HepG2 (cell line): ENCODE data around the gene EEF1AKMT4. TPM values are rescaled to one million over a fixed set of nuclear protein-coding genes. Genes with fewer than 3 reads are reported as not detected.
A peak's percentile ranks its signal among the peaks of the same experiment; 100 is the strongest.

Experiments
- CENPT ChIP-seq: sonication (generic); formaldehyde crosslinking; IDR thresholded peaks from 2 replicates; pipeline ENCODE4 v1.8.0; 2022; ENCODE audit warnings: low read depth, mild to moderate bottlenecking, moderate library complexity, missing genetic modification reagents
- GABPA ChIP-seq, 2 experiments: IDR thresholded peaks; 2 replicates each; pipeline ENCODE4 v1.6.1; 2011 to 2016; ENCODE audit warnings: low read depth in 2 of 2, low read length in 1 of 2, missing biosample characterization in 1 of 2, missing genetic modification characterization in 1 of 2
- GFI1 ChIP-seq: sonication (generic); formaldehyde crosslinking; IDR thresholded peaks from 2 replicates; pipeline ENCODE4 v1.5.0; 2020; ENCODE audit warnings: missing genetic modification reagents, mild to moderate bottlenecking, borderline replicate concordance
- ISL2 ChIP-seq: sonication (generic); formaldehyde crosslinking; IDR thresholded peaks from 2 replicates; pipeline ENCODE4 v1.5.0; 2020; ENCODE audit warnings: missing genetic modification reagents
- PAX8 ChIP-seq: sonication (generic); formaldehyde crosslinking; IDR thresholded peaks from 2 replicates; pipeline ENCODE4 v1.8.0; 2022; ENCODE audit warnings: mild to moderate bottlenecking, missing genetic modification reagents, borderline replicate concordance
- REXO4 ChIP-seq: sonication (generic); formaldehyde crosslinking; IDR thresholded peaks from 2 replicates; pipeline ENCODE4 v1.8.0; 2022; ENCODE audit warnings: missing genetic modification reagents, mild to moderate bottlenecking, borderline replicate concordance
- RORA ChIP-seq: sonication (generic); formaldehyde crosslinking; IDR thresholded peaks from 2 replicates; pipeline ENCODE4 v1.5.0; 2020; ENCODE audit warnings: mild to moderate bottlenecking, missing genetic modification reagents, moderate library complexity
- SOX6 ChIP-seq, 2 experiments: fragments of 450-650 bp in 1 of 2; sonication (generic) in 1 of 2; formaldehyde crosslinking in 1 of 2; IDR thresholded peaks; 2 replicates each; pipeline versions ENCODE4 v1.4.0 to v1.6.1; 2017 to 2020; ENCODE audit warnings: antibody characterized with exemption in 1 of 2, mild to moderate bottlenecking in 1 of 2, missing genetic modification reagents in 1 of 2
- SP140L ChIP-seq: sonication (generic); formaldehyde crosslinking; IDR thresholded peaks from 2 replicates; pipeline ENCODE4 v1.4.0; 2020; ENCODE audit warnings: missing genetic modification reagents, borderline replicate concordance
- TP53 ChIP-seq: sonication (generic); formaldehyde crosslinking; conservative IDR thresholded peaks from 2 replicates; pipeline ENCODE4 v1.4.0; 2020; ENCODE audit warnings: missing genetic modification reagents
- ZFYVE20 ChIP-seq: sonication (generic); formaldehyde crosslinking; IDR thresholded peaks from 2 replicates; pipeline ENCODE4 v1.8.0; 2023; ENCODE audit warnings: low read depth, mild to moderate bottlenecking, moderate library complexity, missing genetic modification reagents, borderline replicate concordance
- ZIK1 ChIP-seq: sonication (generic); formaldehyde crosslinking; IDR thresholded peaks from 2 replicates; pipeline ENCODE4 v1.5.0; 2020; ENCODE audit warnings: mild to moderate bottlenecking, low read depth, missing genetic modification reagents, borderline replicate concordance
- ZNF101 ChIP-seq: sonication (generic); formaldehyde crosslinking; IDR thresholded peaks from 2 replicates; pipeline ENCODE4 v1.4.0; 2020; ENCODE audit warnings: mild to moderate bottlenecking, low read depth, missing genetic modification reagents, borderline replicate concordance
- ZNF317 ChIP-seq: sonication (generic); formaldehyde crosslinking; IDR thresholded peaks from 2 replicates; pipeline ENCODE4 v1.5.0; 2020; ENCODE audit warnings: mild to moderate bottlenecking, missing genetic modification reagents
- ZNF776 ChIP-seq: sonication (generic); formaldehyde crosslinking; IDR thresholded peaks from 2 replicates; pipeline ENCODE4 v1.4.0; 2020; ENCODE audit warnings: mild to moderate bottlenecking, missing genetic modification reagents
- ZSCAN20 ChIP-seq: sonication (generic); formaldehyde crosslinking; IDR thresholded peaks from 2 replicates; pipeline ENCODE4 v1.4.0; 2020; ENCODE audit warnings: missing genetic modification reagents, mild to moderate bottlenecking, borderline replicate concordance
- ZSCAN25 ChIP-seq: sonication (generic); formaldehyde crosslinking; IDR thresholded peaks from 2 replicates; pipeline ENCODE4 v1.8.0; 2022; ENCODE audit warnings: mild to moderate bottlenecking, missing genetic modification reagents
- polyA plus RNA-seq, 8 experiments: library from polyadenylated mRNA; depleted of rRNA in 3 of 8; stranded (reverse) in 7 of 8; unstranded in 1 of 8; fragments of >200 nt; fragmentation: Illumina TruSeq in 4 of 8; extraction: Trizol in 4 of 8; gene quantifications; 2 replicates each; pipeline versions ENCODE4 v1.2.1 to v1.2.3, GENCODE V29; 2011 to 2016; ENCODE audit warnings: low read depth in 4 of 8, missing spikeins in 1 of 8, mixed read lengths in 1 of 8; ENCODE audit not compliant: insufficient read depth in 1 of 8
- total RNA-seq, 5 experiments: library from RNA; depleted of rRNA; stranded (reverse); fragments of >200 nt; fragmentation: Illumina TruSeq; extraction: Trizol; gene quantifications; 2 replicates each; pipeline ENCODE4 v1.2.3, GENCODE V29; 2016; ENCODE audit warnings: low read depth in 1 of 5
- TF ChIP-seq, protein P1 (sequence below): sonication (generic); formaldehyde crosslinking; IDR thresholded peaks from 2 replicates; pipeline ENCODE4 v1.4.0; 2020; ENCODE audit warnings: missing genetic modification reagents, borderline replicate concordance
- TF ChIP-seq, protein P2 (sequence below): sonication (generic); formaldehyde crosslinking; IDR thresholded peaks from 2 replicates; pipeline ENCODE4 v1.9.0; 2021; ENCODE audit warnings: missing genetic modification reagents, mild to moderate bottlenecking, borderline replicate concordance

The EEF1AKMT4 gene
- total and polyA plus RNA-seq, 2 of the 13 experiments (the other 11 are each of a cell fraction or from before 2014, with no cell fraction given) = 13.1 to 15.8 TPM

DNA sequence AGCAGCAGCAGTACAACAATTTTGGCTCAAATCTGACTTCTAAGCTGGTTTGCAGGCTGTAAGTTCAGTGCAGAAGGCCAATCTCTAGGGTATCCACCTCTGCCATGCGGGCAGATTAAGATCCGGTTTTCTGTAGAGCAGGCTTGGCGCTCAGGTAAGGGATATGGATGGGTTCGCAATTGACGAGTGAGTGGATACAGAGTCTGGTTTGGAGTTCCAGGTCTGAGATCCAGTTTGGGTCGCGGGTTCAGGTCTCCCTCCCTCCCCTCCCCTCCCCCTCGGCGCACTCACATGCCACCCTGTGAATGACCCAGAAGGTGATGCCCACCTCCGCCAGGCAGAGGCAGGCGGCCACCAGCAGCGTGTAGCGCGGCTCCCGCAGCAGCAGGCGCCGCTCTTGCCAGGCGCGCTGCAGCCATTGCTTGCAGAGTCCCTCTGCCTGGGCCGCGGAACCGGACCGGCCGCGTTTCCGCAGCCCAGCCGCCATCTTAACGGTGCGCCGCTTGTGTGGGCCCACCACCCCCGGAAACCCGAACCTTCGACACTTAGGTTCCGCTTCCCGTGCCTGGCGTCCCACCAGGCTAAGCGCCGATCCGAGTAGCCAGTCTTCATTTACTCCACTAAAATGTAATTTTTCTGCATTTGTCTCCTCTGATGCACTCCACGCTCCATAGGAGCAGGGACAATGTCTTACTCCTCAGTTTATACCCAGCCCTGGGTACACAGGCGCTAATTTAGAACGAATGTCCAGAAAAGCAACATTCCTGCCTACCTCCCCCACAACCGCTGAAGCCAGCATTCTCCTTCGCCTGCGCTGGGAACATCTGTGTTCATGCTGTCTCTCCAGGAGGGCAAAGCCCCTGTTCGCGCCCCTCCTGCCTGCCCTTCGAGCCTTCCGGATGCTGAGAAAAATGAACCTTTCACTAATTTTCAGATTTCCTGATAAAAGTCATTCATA lies 739 bp upstream of the EEF1AKMT4 start, which contains the start of gene ALG3 (continued):
- TF ChIP-seq, protein P1, sequence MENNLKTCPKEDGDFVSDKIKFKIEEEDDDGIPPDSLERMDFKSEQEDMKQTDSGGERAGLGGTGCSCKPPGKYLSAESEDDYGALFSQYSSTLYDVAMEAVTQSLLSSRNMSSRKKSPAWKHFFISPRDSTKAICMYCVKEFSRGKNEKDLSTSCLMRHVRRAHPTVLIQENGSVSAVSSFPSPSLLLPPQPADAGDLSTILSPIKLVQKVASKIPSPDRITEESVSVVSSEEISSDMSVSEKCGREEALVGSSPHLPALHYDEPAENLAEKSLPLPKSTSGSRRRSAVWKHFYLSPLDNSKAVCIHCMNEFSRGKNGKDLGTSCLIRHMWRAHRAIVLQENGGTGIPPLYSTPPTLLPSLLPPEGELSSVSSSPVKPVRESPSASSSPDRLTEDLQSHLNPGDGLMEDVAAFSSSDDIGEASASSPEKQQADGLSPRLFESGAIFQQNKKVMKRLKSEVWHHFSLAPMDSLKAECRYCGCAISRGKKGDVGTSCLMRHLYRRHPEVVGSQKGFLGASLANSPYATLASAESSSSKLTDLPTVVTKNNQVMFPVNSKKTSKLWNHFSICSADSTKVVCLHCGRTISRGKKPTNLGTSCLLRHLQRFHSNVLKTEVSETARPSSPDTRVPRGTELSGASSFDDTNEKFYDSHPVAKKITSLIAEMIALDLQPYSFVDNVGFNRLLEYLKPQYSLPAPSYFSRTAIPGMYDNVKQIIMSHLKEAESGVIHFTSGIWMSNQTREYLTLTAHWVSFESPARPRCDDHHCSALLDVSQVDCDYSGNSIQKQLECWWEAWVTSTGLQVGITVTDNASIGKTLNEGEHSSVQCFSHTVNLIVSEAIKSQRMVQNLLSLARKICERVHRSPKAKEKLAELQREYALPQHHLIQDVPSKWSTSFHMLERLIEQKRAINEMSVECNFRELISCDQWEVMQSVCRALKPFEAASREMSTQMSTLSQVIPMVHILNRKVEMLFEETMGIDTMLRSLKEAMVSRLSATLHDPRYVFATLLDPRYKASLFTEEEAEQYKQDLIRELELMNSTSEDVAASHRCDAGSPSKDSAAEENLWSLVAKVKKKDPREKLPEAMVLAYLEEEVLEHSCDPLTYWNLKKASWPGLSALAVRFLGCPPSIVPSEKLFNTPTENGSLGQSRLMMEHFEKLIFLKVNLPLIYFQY (CRISPR knock-in tag) = peak; percentile 99
- no peak for TF ChIP-seq SOX6 (IDR thresholded peaks at IDR 0.05)
- peak; percentile 42 for TF ChIP-seq SOX6 (CRISPR knock-in tag; IDR thresholded peaks at IDR 0.05)
- TF ChIP-seq RORA (CRISPR knock-in tag) = no peak
- peak; percentile 32; the same call in 1 of the 2 replicates for TF ChIP-seq GFI1 (CRISPR knock-in tag)
- peak; percentile 63; the same call in 1 of the 2 replicates for TF ChIP-seq ZNF317 (CRISPR knock-in tag)
- TF ChIP-seq ZNF101 (CRISPR knock-in tag) = no peak
- 0 out of 2 replicates have a peak, but pooled peaks have one; percentile 60 for TF ChIP-seq REXO4 (CRISPR knock-in tag)
- TF ChIP-seq ZSCAN20 (CRISPR knock-in tag) = no peak
- 0 out of 2 replicates have a peak, but pooled peaks have one; percentile 62 for TF ChIP-seq ZIK1 (CRISPR knock-in tag)
- no peak for TF ChIP-seq GABPA (IDR thresholded peaks at IDR 0.05; ENCODE audit: low read depth, low read length)
- TF ChIP-seq GABPA (CRISPR knock-in tag; IDR thresholded peaks at IDR 0.05; ENCODE audit: low read depth) = peak; percentile 88
- TF ChIP-seq CENPT (CRISPR knock-in tag) = peak; percentile 80; the same call in 1 of the 2 replicates
- peak; percentile 80; the same call in 1 of the 2 replicates for TF ChIP-seq TP53
- TF ChIP-seq SP140L (CRISPR knock-in tag) = no peak
- TF ChIP-seq PAX8 (CRISPR knock-in tag) = peak; percentile 54; the same call in 1 of the 2 replicates
- 0 out of 2 replicates have a peak, but pooled peaks have one; percentile 65 for TF ChIP-seq ISL2 (CRISPR knock-in tag)
- peak; percentile 63; the same call in 1 of the 2 replicates for TF ChIP-seq ZSCAN25
- TF ChIP-seq ZNF776 (CRISPR knock-in tag) = peak; percentile 80; the same call in 1 of the 2 replicates
- TF ChIP-seq, protein P2, sequence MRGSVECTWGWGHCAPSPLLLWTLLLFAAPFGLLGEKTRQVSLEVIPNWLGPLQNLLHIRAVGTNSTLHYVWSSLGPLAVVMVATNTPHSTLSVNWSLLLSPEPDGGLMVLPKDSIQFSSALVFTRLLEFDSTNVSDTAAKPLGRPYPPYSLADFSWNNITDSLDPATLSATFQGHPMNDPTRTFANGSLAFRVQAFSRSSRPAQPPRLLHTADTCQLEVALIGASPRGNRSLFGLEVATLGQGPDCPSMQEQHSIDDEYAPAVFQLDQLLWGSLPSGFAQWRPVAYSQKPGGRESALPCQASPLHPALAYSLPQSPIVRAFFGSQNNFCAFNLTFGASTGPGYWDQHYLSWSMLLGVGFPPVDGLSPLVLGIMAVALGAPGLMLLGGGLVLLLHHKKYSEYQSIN = no peak
- TF ChIP-seq ZFYVE20 (CRISPR knock-in tag) = peak; percentile 78; the same call in 1 of the 2 replicates
